ENCODE data around the gene HTR1E.
A peak's percentile ranks its signal among the peaks of the same experiment; 100 is the strongest.
"Not testable (repeated sequence)": the region's sequence is repeated elsewhere in the genome, so short reads cannot be mapped to it uniquely, and the experiment has no call there.

Gene HTR1E

DNA sequence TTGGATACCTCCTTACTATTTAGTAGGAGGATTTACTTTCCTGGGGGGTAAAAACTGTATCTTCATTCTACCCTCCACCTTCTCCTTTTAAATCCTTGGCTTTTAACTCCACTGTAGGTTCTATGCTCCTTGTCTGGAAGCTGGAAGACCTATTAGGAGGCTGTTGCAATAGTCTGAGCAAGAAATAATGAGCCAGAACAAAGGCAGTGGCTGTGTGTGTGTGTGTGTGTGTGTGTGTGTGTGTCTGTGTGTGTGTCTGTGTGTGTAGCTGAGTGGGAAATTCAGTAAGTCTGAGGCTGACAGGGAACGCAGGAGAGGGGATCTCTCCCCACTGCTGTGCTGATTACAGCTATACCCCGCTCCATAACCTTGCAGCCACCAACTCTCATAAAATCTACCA is 35.8 kb downstream of the HTR1E start:
- no peak for DNase-seq (ENCODE audit: low spot score)

DNA sequence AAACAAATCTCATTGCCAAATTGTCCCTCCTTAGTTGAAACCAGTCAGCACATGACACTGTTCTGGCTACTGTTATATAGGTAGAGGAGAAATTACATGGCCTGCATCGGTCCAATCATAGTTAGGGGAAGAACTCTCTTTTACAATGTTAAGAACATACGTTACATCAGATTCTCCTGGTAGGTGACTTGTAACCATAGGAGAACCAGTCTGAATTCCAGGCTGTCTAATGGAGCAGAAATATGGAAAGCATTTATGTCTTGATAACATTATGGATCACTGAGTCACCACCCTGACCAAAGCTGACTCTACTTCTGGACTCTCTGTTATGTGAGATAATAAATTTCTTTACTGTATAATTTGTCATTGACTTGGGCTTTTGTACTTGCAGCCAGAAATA is 40.9 kb downstream of the HTR1E start:
- DNase-seq (ENCODE audit: low spot score): no peak

DNA sequence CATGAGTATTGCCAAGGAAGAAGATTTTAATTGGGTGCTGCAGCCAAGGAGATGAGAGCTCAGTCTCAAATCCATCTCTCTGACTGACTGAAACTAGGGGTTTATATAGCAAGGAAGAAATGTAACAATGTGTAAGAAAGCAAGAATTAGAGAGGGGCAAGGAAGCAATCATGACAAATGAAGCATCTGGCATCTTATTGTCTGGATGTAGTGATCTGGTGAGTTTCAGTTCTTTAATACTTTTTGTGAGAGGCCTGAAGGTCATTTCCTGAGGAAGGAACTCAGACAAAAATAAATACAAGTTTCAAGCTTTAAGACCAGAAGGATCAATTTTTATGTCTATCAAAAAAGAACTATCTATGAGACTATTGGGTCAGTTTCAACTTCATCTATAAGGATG is 64.2 kb downstream of the HTR1E start:
- no peak for DNase-seq (ENCODE audit: low spot score)

DNA sequence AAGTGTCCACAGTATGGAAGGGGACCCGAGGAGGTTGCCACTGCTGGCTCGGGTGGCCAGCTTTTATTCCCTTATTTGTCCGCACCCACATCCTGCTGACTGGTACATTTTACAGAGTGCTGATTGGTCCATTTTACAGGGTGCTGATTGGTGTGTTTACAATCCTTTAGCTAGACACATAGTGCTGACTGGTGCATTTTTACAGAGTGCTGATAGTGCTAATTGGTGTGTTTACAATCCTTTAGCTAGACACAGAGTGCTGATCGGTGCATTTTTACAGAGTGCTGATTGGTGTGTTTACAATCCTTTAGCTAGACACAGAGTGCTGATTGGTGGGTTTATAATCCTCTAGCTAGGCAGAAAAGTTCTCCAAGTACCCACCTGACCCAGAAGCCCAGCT is 65.1 kb downstream of the HTR1E start:
- not testable (repeated sequence) for DNase-seq (ENCODE audit: low spot score)

DNA sequence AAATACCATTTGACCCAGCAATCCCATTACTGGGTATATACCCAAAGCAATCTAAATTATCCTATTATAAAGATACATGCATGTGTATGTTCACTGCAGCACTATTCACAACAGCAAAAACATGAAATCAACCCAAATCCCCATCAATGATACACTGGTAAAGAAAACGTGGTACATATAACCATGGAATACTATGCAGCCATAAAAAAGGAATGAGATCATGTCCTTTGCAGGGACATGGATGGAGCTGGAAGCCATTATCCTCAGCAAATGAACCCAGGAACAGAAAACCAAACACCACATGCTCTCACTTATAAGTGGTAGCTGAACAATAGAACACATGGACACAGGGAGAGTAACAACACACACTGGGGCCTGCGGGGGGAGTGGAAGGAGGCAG is 69.2 kb downstream of the HTR1E start:
- DNase-seq (ENCODE audit: low spot score): not testable (repeated sequence)

DNA sequence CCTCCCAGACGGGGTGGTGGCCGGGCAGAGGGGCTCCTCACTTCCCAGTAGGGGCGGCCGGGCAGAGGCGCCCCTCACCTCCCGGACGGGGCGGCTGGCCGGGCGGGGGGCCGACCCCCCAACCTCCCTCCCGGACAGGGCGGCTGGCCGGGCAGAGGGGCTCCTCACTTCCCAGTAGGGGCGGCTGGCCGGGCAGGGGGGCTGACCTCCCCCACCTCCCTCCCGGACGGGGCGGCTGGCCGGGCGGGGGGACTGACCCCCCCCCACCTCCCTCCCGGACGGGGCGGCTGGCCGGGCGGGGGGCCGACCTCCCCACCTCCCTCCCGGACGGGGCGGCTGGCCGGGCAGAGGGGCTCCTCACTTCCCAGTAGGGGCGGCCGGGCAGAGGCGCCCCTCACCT is 72.3 kb downstream of the HTR1E start:
- DNase-seq (ENCODE audit: low spot score): not testable (repeated sequence)

DNA sequence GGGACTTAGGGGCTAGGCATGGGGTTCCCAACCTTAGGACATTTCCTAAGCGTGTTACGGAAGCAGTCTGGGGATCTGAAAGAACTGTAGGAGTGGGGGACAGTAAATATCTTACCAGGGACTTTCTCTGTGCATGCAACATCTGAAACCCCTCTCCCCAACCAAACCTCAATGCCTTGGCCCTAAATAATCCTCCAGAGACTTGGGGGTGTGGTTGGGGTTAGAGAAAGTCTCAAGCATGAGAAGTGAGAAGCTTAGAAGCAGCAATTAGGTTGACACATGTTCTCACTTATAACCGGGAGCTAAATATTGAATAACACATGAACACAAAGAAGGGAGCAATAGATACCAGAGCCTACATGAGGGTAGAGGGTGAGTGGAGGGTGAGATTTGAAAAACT is 74.7 kb downstream of the HTR1E start:
- DNase-seq (ENCODE audit: low spot score): no peak

DNA sequence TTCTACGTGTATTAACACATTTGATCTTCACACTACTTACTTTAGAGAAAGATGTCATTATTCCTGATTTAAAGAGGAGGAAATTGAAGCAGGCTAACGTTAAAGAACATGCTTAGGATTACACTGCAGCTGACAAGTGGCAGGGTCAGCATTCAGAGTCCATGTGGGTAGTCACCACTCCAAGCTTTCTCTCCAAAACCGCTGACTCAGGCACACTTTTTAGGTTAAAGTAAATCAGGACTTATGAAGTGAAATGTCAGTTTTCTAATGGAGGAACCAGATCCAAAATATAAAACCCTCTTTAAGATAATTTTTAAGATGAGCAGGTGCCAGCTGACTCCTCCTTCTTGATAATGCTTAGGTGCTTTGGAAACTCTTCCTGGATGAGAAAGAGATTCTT is 75.4 kb downstream of the HTR1E start:
- DNase-seq (ENCODE audit: low spot score): no peak

DNA sequence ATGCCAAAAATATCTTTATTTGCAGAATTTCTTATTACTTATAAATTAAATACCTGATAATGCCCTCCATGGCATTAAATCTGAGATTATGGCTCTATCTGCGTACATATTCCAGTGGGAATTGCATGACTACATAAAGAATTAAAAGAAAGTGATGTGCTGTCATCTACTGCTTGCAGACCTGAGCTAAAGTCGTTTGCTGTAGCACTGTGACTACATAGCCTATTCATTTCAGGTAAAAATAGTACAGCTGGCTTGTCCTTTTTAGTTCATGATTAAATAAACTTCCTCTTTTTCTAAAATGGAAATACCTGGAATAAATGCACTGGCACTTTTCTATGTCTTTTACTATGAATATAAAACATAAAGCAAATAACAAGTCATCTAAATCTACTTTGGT is 79.4 kb downstream of the HTR1E start:
- DNase-seq (ENCODE audit: low spot score): no peak

DNA sequence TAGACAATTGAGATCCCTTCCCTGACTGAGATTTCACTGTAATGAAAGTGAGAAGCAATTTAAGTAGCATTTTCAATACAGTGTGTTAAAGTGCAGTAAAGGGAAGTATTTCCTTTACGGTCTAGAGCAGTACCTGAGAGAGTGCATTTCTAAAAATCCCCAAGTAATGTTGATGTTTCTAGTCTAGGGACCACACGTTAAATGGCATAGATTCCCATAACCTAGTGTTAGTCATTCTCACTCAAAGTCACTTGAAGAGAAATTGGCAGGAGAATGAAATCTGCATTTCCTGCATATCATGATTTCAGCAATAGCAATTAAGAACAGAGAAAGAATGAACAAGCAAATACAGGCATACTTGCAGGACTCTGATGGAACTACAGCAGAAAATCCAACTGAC is 89.7 kb downstream of the HTR1E start:
- no peak for DNase-seq (ENCODE audit: low spot score)

DNA sequence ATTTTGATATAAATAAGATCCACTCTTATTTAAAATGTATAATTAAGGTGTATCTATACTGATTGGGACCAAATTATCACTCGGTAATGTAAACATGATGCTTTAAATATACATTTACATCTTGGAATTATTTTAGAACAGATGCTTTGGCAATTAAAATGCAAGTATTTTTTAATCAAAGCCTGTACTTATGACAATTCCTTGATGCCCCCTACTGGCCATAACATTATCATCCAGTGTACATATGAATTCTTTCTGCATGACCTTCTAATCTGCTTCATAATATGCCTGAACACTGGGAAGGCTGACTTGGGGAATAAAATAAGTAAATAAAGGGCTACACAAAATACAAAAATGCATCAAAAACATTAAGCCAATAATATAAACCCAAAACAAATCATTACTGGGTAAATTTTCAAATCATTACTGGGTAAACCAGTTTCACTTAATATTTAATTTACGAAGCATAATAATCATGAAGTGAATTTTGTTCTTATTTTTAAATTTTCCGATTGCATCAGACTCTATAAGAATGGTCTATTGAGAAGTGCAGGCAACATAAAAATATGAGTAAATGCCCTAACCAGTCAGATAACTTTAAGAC is 92.5 kb downstream of the HTR1E start:
- peak; percentile 45 for DNase-seq (ENCODE audit: low spot score)

DNA sequence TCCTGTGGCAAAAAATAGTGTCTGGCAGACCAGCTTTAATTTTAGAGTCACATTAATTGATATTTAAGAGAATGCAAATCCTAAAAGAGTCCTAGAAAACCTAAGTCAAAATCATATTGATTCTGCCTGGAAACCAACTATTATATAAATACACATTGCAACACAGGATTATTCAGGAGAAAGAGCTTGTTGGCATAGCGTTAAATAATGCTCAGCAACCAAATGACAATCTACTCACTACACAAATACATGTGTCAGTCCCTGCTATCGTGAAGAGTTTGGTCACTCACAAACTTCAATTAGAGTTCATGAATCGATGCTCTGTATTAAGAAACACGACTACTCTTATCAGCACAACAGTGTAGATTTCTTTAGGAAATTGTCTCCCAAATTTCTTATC is 103.4 kb downstream of the HTR1E start:
- DNase-seq (ENCODE audit: low spot score): no peak

DNA sequence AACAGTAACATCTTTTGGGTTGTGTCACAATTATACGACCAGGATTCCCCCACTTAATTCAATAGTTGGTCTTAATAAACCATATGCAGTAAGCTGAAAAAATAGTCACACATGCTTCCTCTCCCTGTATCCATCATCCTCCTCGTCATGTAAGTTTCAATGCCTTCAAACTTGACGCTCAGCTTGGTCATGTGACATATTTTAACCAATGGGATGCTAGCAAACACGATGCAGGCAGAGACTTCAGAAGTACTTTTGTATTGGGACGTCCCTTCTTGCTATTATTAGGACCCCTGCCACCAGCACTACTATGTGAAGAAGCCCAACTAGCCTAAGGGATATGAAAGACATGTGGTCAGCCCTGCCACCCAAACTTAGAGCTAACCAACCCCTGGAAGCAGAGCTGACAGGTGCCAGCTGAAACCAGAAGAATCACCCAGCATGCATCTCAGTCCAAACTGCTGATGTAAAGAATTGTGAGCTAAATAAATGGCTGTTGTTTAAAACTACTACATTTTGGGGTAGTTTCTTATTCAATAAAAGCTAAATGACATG is 108.3 kb downstream of the HTR1E start:
- DNase-seq (ENCODE audit: low spot score): no peak

DNA sequence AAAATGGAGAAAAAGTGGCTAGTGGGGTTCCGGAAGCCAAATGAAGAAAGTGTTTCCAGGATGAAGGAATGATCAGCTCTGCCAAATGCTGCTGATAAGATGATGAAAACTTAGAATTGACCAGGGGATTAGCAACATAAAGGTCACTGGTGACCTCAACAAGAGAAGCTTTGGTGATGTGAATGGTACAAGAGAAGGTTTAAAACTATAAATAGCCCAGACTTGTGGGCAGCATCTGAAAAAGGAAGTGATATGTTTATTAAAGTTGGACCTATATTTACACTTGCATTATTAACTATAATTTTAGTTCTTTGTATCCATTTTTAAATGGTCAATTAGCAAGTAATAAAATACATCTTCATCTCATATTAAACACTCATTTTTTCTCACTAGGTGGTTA is 112.5 kb downstream of the HTR1E start:
- DNase-seq (ENCODE audit: low spot score): no peak

DNA sequence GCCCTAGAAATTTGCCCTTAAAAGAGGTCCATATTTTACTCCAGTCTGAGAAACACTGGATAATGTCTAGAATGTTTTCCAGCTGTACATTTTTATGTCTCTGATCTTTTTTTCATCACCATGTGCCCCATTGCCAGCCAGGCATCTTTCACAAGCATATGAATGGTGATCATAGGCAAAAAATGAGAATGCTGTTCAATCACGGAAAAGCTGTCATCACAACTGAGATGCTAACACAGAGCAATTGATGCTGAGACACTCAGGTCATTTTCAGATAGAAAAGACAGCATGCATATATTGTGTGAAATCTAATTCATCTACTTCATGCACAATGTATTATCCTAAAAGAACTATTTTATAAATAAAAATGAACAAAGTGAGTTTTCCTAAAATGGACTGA is 116.0 kb downstream of the HTR1E start:
- no peak for DNase-seq (ENCODE audit: low spot score)

DNA sequence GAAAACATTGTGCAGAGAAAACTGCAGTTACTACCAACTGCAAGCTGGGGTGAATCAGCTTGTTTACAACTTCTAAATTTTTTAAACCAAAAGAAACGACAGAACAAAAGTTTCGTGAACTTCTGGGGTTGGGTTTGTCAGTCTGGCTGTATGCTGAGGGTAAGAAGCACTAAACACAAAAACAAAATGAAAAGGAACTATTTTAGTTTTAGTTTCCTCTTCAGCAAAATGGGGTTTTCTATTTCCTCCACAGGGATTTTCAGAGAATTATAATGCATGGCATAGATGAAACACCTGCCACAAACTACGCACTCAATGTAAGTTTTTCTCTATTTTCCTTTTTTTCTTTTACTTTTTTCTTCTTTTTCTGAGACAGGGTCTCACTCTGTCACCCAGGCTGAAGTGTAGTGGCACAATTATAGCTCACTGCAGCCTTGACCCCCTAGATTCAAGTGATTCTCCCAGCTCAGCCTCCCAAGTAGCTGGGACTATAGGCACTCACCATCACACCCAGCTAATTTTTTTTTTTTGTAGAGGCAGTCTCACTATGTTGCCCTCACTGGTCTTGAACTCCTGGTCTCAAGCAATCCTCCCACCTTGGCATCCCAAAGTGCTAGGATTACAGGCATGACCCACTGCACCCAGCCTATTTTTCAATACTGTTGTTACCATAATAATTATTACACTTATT is 117.0 kb downstream of the HTR1E start:
- no peak for DNase-seq (ENCODE audit: low spot score)

DNA sequence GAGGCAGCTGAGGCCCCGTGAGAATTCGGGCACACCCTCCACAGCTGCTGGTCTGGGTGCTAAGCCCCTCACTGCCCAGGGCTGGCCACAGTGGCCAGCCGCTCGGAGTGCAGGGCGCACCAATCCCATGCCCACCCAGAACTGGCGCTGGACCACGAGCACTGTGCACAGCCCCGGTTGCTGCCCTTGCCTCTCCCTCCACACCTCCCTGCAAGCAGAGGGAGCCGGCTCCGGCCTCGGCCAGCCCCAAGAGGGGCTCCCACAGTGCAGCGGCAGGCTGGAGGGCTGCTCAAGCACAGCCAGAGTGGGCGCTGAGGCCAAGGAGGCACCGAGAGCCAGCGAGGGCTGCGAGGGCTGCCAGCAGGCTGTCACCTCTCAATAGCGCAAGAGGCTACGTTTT is 122.6 kb downstream of the HTR1E start:
- DNase-seq (ENCODE audit: low spot score): no peak

DNA sequence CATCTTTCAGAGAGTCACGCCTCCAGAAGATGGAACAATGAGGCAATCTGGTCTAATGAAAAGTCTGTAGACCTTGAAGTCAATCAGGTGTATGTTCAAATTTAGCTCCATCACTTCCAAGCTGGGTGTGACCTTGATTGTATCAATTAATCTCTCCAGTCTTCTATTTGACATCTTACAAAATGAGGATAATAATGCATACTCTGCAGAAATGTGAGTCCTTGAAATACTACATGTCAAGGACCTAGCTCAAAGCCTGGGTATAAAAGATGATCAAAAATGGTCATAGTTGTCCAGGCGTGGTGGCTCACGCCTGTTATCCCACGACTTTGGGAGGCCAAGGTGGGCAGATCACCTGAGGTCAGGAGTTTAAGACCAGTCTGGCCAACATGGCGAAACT is 127.8 kb downstream of the HTR1E start:
- DNase-seq (ENCODE audit: low spot score): no peak
